ENCODE results near the gene STOM.

DNA sequence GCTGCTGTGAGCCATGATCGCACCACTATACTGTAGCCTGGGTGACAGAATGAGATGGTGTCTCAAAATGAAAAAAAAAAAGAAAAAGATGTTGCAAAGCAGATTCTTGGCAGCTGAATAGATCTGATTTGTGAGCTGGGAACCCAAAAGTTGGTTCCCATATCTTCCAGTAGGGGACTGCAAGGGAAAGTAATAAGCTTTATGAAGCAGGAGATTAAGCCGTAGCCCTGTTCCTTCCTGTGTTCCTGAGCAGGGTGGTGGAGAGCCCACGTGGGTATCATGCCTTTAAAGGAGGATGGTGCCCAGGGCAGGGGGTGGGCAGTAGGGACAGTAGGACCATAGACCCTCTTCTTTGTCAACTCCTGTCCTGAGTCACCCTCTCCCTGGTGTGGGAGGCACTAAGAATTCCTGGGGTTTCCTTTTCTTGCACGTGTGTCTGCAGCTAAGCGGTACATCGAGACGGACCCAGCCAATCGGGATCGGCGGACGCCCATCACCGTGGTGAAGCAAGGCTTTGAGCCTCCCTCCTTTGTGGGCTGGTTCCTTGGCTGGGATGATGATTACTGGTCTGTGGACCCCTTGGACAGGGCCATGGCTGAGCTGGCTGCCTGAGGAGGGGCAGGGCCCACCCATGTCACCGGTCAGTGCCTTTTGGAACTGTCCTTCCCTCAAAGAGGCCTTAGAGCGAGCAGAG, 37.9 kb downstream of the STOM start:
- TF ChIP-seq, protein P1, sequence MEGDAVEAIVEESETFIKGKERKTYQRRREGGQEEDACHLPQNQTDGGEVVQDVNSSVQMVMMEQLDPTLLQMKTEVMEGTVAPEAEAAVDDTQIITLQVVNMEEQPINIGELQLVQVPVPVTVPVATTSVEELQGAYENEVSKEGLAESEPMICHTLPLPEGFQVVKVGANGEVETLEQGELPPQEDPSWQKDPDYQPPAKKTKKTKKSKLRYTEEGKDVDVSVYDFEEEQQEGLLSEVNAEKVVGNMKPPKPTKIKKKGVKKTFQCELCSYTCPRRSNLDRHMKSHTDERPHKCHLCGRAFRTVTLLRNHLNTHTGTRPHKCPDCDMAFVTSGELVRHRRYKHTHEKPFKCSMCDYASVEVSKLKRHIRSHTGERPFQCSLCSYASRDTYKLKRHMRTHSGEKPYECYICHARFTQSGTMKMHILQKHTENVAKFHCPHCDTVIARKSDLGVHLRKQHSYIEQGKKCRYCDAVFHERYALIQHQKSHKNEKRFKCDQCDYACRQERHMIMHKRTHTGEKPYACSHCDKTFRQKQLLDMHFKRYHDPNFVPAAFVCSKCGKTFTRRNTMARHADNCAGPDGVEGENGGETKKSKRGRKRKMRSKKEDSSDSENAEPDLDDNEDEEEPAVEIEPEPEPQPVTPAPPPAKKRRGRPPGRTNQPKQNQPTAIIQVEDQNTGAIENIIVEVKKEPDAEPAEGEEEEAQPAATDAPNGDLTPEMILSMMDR (IDR thresholded peaks at IDR 0.05; ENCODE audit: borderline replicate concordance, extremely low read depth, low read length, poor library complexity, severe bottlenecking), result no peak
- TF ChIP-seq EZH2 (IDR thresholded peaks at IDR 0.05; ENCODE audit: borderline replicate concordance, low read depth, low read length, severe bottlenecking), result no peak
